ENCODE results near the gene EIF3K. TPM values are rescaled to one million over a fixed set of nuclear protein-coding genes. Genes with fewer than 3 reads are reported as not detected.

Gene EIF3K
- total and polyA plus RNA-seq, 11 donors, result 447 to 1,239 (median 622) TPM

- Histone ChIP-seq H3K4me1 (peaks cover 0 to 33% (median 20%) of the 10 kb centered on the region in 12 donors), H3K36me3 (peaks cover 0 to under 1% (median 0%) of the 10 kb centered on the region in 9 donors), H3K4me3 (no peak overlapping the region), H3K27me3 (no peaks in the 10 kb centered on the region), H3K27ac (no peak overlapping the region), H3K9me3 (no peaks in the 10 kb centered on the region)
- no peak for ATAC-seq
- no peak for DNase-seq
- intact Hi-C loops (cut with DNase I), result loop anchor here in 4 of 10 donors (5.0 kb wide), 6 partner anchors 58 to 208 kb away; partner anchors contain the start of gene ECH1 (in 1 of the 4)
- TF ChIP-seq, protein P1, sequence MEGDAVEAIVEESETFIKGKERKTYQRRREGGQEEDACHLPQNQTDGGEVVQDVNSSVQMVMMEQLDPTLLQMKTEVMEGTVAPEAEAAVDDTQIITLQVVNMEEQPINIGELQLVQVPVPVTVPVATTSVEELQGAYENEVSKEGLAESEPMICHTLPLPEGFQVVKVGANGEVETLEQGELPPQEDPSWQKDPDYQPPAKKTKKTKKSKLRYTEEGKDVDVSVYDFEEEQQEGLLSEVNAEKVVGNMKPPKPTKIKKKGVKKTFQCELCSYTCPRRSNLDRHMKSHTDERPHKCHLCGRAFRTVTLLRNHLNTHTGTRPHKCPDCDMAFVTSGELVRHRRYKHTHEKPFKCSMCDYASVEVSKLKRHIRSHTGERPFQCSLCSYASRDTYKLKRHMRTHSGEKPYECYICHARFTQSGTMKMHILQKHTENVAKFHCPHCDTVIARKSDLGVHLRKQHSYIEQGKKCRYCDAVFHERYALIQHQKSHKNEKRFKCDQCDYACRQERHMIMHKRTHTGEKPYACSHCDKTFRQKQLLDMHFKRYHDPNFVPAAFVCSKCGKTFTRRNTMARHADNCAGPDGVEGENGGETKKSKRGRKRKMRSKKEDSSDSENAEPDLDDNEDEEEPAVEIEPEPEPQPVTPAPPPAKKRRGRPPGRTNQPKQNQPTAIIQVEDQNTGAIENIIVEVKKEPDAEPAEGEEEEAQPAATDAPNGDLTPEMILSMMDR (IDR thresholded peaks at IDR 0.05), result no peak
- no peak for TF ChIP-seq POLR2A (IDR thresholded peaks at IDR 0.05)
- WGBS, 4 donors, result 90 to 95% (median 94%) methylated on average over 8 of the region's 8 CpGs
These were observed 25.7 kb downstream of the EIF3K start for GRCh38 chr19:38644719-38645118.

GRCh38 chr19:38647368-38647965, 28.5 kb downstream of the EIF3K start, which contains the start of gene ACTN4:
TSS of gene ACTN4 (plus strand) at chr19:38647649. CDS start at chr19:38647746, 97 bp downstream.
- peak within 1 kb of the TSS; percentile 62 to 100 (median 92) for H3K4me3 ChIP-seq
- intact Hi-C loops (cut with DNase I), result loop anchor here in 4 of 10 donors (5.0 kb wide), 6 partner anchors 55 to 205 kb away; partner anchors contain the start of gene ECH1 (in 1 of the 4)
- H3K9me3 ChIP-seq, result no peaks in the 10 kb centered on the region
- ATAC-seq (peak; percentile 79 to 92 (median 88)), DNase-seq (peak; percentile 99 to 100 (median 100))
- peaks cover 14 to 39% (median 31%) of the 10 kb centered on the region in 12 donors for H3K4me1 ChIP-seq
- TF ChIP-seq POLR2A (IDR thresholded peaks at IDR 0.05), result peak; percentile 98 to 100
- TF ChIP-seq, protein P1 (IDR thresholded peaks at IDR 0.05), result no peak
- WGBS, 4 donors, result 0 to 1% (median 0%) methylated on average over 30 to 77 of the region's 77 CpGs
- H3K27me3 ChIP-seq, result no peaks in the 10 kb centered on the region
- H3K36me3 ChIP-seq, result no peaks in the 10 kb centered on the region
- peak within 1 kb of the TSS; percentile 73 to 99 (median 96) for H3K27ac ChIP-seq

- DNase-seq (no peak), ATAC-seq (no peak)
- intact Hi-C loops (cut with DNase I), result loop anchor here in 4 of 10 donors (2.0 to 5.0 kb wide), 7 partner anchors 54 to 204 kb away; partner anchors contain the start of gene ECH1 (in 1 of the 4)
- Histone ChIP-seq H3K27me3 (no peaks in the 10 kb centered on the region), H3K4me3 (peak overlapping the region; percentile 62 to 100 (median 92)), H3K36me3 (no peaks in the 10 kb centered on the region), H3K4me1 (peaks cover 14 to 46% (median 38%) of the 10 kb centered on the region in 12 donors), H3K27ac (peak overlapping the region; percentile 73 to 99 (median 96)), H3K9me3 (no peaks in the 10 kb centered on the region)
- 0 to 1% (median 1%) methylated on average over 19 of the region's 19 CpGs for WGBS, 4 donors
- TF ChIP-seq POLR2A (IDR thresholded peaks at IDR 0.05), result no peak
- TF ChIP-seq, protein P1 (IDR thresholded peaks at IDR 0.05), result no peak
These were observed 29.2 kb downstream of the EIF3K start for GRCh38 chr19:38647966-38648768.

All from heart left ventricle (tissue), 16 donors.